Common myeloid progenitor, CD34-positive (primary cell): Measurements from ENCODE around the gene NFIB.

Experiments
- CTCF ChIA-PET: fragments of 350-600 bp; sonication (Branson Sonifier 250); formaldehyde crosslinking; loops from one replicate; lab custom pipeline; 2021; ENCODE audit warnings: antibody characterized with exemption; lab: Charles Lee
- POLR2A ChIA-PET: fragments of 350-600 bp; sonication (Branson Sonifier 250); formaldehyde crosslinking; loops from one replicate; lab custom pipeline; 2021; ENCODE audit warnings: antibody characterized with exemption; lab: Charles Lee
- DNase-seq, 3 donors: peaks; one replicate each; pipeline versions ENCODE4 v3.0.0 to v3.0.0-alpha.2; 2013
- H3K27ac ChIP-seq, 2 experiments: 1 replicate in 1 of 2; 2 replicates in 1 of 2; pipeline ENCODE4 v1.7.0; 2013; ENCODE audit warnings: inconsistent platforms in 2 of 2, low read length in 2 of 2, mild to moderate bottlenecking in 2 of 2, low read depth in 1 of 2, moderate library complexity in 1 of 2; ENCODE audit not compliant: severe bottlenecking in 2 of 2, insufficient read depth in 1 of 2, poor library complexity in 1 of 2
- H3K27me3 ChIP-seq, 5 experiments: replicated peaks in 2 of 5; 1 replicate in 3 of 5; 2 replicates in 2 of 5; pipeline versions ENCODE4 v1.6.1 to v1.7.0; 2013; ENCODE audit warnings: low read length in 4 of 5, mild to moderate bottlenecking in 2 of 5, moderate library complexity in 2 of 5, inconsistent platforms in 1 of 5; ENCODE audit not compliant: insufficient read depth in 5 of 5, control insufficient read depth in 4 of 5
- H3K36me3 ChIP-seq, 4 experiments: 1 replicate in 2 of 4; 2 replicates in 2 of 4; pipeline versions ENCODE4 v1.6.1 to v1.7.0; 2013; ENCODE audit warnings: low read length in 3 of 4, control low read depth in 1 of 4, mild to moderate bottlenecking in 1 of 4; ENCODE audit not compliant: control insufficient read depth in 4 of 4, insufficient read depth in 4 of 4
- H3K4me1 ChIP-seq, 4 experiments: 1 replicate in 3 of 4; 2 replicates in 1 of 4; pipeline versions ENCODE4 v1.6.1 to v1.7.1; 2013; ENCODE audit warnings: low read length in 3 of 4, mild to moderate bottlenecking in 3 of 4, control low read depth in 1 of 4, inconsistent platforms in 1 of 4, moderate library complexity in 1 of 4; ENCODE audit not compliant: control insufficient read depth in 4 of 4, insufficient read depth in 4 of 4; ENCODE audit errors: control extremely low read depth in 1 of 4
- H3K4me3 ChIP-seq, 7 experiments: 1 replicate in 4 of 7; 2 replicates in 3 of 7; pipeline versions ENCODE4 v1.5.1 to v1.7.0; 2013; ENCODE audit warnings: mild to moderate bottlenecking in 7 of 7, low read length in 6 of 7, moderate library complexity in 6 of 7, inconsistent platforms in 2 of 7, low read depth in 2 of 7, control low read depth in 1 of 7; ENCODE audit not compliant: insufficient read depth in 4 of 7, control insufficient read depth in 1 of 7; ENCODE audit errors: extremely low read depth in 1 of 7
- H3K9me3 ChIP-seq, 5 experiments: 1 replicate in 4 of 5; 2 replicates in 1 of 5; pipeline versions ENCODE4 v1.6.1 to v1.7.1; 2013; ENCODE audit warnings: low read length in 4 of 5, mild to moderate bottlenecking in 2 of 5, inconsistent platforms in 1 of 5, low read depth in 1 of 5, moderate library complexity in 1 of 5; ENCODE audit not compliant: control insufficient read depth in 4 of 5, insufficient read depth in 2 of 5; ENCODE audit errors: control extremely low read depth in 1 of 5
- WGBS: methylation state at CpG from one replicate; pipeline ENCODE4 v1.1.5; 2013; ENCODE audit not compliant: insufficient coverage; 5-methylcytosine and 5-hydroxymethylcytosine counted together

NFIB gene

GRCh38 chr9:14314929-14315874 lies 1.3 kb upstream of the NFIB start:
- peak in 1 of 3 donors; percentile 38 for DNase-seq
- Histone ChIP-seq H3K9me3 (no peaks in the 10 kb centered on the region), H3K4me3 (peak overlapping the region in 5 of 7 experiments; percentile 25 to 55 (median 36)), H3K27me3 (peaks cover 17 to 90% (median 55%) of the 10 kb centered on the region in 5 experiments), H3K27ac (no peak overlapping the region), H3K36me3 (no peaks in the 10 kb centered on the region), H3K4me1 (peaks cover 0 to 25% (median 21%) of the 10 kb centered on the region in 4 experiments)
- WGBS, result under 1% methylated on average over 40 of the region's 109 CpGs
- CTCF ChIA-PET, result no interaction called here
- POLR2A ChIA-PET, result no interaction called here

- peak in 2 of 3 donors; percentile 30 to 37 for DNase-seq
- H3K4me3 ChIP-seq, result peak overlapping the region in 5 of 7 experiments; percentile 25 to 55 (median 48)
- H3K27ac ChIP-seq, result no peak overlapping the region
- ChIA-PET POLR2A (no interaction called here), CTCF (no interaction called here)
- H3K9me3 ChIP-seq, result no peaks in the 10 kb centered on the region
- no peaks in the 10 kb centered on the region for H3K36me3 ChIP-seq
- H3K4me1 ChIP-seq, result peaks cover 0 to 25% (median 21%) of the 10 kb centered on the region in 4 experiments
- 2% methylated on average over 13 of the region's 21 CpGs for WGBS
- peaks cover 19 to 90% (median 53%) of the 10 kb centered on the region in 5 experiments for H3K27me3 ChIP-seq
Observed at GRCh38 chr9:14314424-14314928, 535 bp upstream of the NFIB start.

GRCh38 chr9:14313378-14313940 lies 482 bp downstream of the NFIB start:
- Histone ChIP-seq H3K4me1 (peaks cover 0 to 25% (median 21%) of the 10 kb centered on the region in 4 experiments), H3K27ac (no peak overlapping the region), H3K4me3 (peak overlapping the region in 4 of 7 experiments; percentile 14 to 44 (median 40)), H3K36me3 (no peaks in the 10 kb centered on the region), H3K27me3 (peaks cover 18 to 89% (median 53%) of the 10 kb centered on the region in 5 experiments), H3K9me3 (no peaks in the 10 kb centered on the region)
- DNase-seq, result peak in 2 of 3 donors; percentile 49 to 54
- ChIA-PET POLR2A (no interaction called here), CTCF (no interaction called here)
- under 1% methylated on average over 25 of the region's 33 CpGs for WGBS

GRCh38 chr9:14312719-14313377 lies 1.1 kb downstream of the NFIB start:
- H3K4me1 ChIP-seq, result peaks cover 0 to 25% (median 21%) of the 10 kb centered on the region in 4 experiments
- POLR2A ChIA-PET, result no interaction called here

DNA sequence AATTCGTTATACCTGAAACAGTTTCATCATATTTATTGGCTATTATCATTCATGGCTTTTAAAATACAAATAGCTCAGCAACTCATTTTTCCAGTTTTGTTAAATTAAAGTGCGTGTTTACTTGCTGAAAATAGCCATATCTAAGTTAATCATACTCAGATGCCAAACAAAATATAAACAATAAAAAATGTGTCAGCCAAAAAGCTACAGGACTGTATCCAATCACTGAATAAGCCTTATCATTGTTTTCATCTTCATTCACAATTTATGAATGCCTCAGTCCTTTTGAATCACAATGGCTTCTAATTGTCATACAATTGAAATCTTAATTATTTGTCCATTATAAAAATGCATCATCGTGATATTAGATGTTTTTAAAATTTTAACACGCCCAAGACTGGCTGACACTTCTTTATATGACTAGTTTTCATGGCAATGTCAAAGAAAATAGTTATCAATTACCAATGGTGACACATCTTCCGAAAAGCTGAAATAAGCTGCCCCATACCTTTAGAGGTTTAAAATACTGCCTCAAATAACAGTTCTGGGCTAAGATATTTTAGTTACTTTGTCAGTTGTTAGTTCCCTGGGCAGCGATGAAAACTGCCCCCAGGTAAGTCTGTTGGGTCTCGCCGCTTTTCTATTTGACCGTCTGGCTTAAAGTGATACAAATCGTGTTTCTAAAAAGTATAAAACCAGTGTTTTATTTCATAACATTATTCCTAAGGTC lies 1.8 kb downstream of the NFIB start:
- 90% methylated on average over 2 of the region's 10 CpGs for WGBS
- Histone ChIP-seq H3K4me3 (no peak overlapping the region), H3K36me3 (no peaks in the 10 kb centered on the region), H3K27me3 (peaks cover 15 to 89% (median 45%) of the 10 kb centered on the region in 5 experiments), H3K9me3 (no peaks in the 10 kb centered on the region), H3K4me1 (peaks cover 0 to 25% (median 21%) of the 10 kb centered on the region in 4 experiments), H3K27ac (no peak overlapping the region)
- CTCF ChIA-PET, result interaction anchor here (1.3 kb wide), 1 partner anchor 11 kb away, joined by 3 read pairs; no protein-coding TSS in a partner anchor
- no peak for DNase-seq
- POLR2A ChIA-PET, result no interaction called here

More at GRCh38 chr9:14312719-14313377, 1.1 kb downstream of the NFIB start:
- peak in 2 of 3 donors; percentile 28 to 30 for DNase-seq
- Histone ChIP-seq H3K27ac (no peak overlapping the region), H3K36me3 (no peaks in the 10 kb centered on the region), H3K9me3 (no peaks in the 10 kb centered on the region), H3K27me3 (peaks cover 15 to 90% (median 49%) of the 10 kb centered on the region in 5 experiments), H3K4me3 (peak overlapping the region in 2 of 7 experiments; percentile 14 to 43)
- WGBS, result 3% methylated on average over 49 of the region's 56 CpGs
- CTCF ChIA-PET, result interaction anchor here (1.3 kb wide), 1 partner anchor 11 kb away, joined by 3 read pairs; no protein-coding TSS in a partner anchor
